Activated naive CD4-positive, alpha-beta T cell treated with Interleukin-2 at 50 U/mL for 16 hours (primary cell): ENCODE data around the gene RPS29.
"Not testable (repeated sequence)": the region's sequence is repeated elsewhere in the genome, so short reads cannot be mapped to it uniquely, and the experiment has no call there.

Experiments
- DNase-seq: peaks from one replicate; pipeline ENCODE4 v3.0.0-alpha.2; 2020

RPS29 gene

DNA sequence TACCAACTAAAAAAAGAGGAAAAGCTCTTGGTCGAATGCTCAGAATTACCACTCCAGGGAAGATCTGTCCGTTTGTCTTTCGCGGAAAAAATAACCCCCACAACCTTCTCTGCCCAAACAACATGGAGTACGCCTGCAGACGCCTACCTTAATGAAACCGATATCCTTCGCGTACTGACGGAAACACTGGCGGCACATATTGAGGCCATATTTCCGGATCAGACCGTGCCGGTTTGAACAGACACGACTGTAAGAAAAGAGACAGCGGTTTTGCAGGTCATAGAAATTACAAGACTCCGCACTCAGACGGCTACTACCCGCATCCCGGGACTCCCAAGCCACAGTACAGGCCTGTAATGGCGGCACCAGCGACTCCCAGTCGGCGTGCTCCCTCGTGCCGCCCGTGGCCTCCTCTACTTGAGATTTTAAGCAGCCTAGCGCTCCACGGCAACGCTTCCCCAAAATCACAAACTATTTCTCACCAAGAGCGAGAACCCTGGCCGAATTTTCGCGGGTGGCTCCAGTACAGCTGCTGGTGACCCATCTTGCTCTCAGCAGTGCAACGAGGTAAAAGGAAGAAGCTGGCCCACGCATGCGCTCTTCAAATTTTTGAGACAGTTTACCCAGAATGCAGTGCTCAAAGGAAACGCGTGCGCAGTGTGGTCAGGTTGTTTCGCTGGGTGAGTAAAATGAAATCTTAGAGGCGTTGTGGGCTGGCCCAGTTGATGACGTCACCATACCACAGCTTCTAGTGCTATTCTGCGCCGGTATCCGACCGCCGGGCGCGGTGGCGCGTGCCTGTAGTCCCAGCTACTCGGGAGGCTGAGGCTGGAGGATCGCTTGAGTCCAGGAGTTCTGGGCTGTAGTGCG is at the start of gene RPS29:
TSS of gene RPS29 (minus strand) at position 578 of the 870 bp plus-strand sequence. CDS start at position 544, 34 bp downstream.
- peak; percentile 98 for DNase-seq

DNA sequence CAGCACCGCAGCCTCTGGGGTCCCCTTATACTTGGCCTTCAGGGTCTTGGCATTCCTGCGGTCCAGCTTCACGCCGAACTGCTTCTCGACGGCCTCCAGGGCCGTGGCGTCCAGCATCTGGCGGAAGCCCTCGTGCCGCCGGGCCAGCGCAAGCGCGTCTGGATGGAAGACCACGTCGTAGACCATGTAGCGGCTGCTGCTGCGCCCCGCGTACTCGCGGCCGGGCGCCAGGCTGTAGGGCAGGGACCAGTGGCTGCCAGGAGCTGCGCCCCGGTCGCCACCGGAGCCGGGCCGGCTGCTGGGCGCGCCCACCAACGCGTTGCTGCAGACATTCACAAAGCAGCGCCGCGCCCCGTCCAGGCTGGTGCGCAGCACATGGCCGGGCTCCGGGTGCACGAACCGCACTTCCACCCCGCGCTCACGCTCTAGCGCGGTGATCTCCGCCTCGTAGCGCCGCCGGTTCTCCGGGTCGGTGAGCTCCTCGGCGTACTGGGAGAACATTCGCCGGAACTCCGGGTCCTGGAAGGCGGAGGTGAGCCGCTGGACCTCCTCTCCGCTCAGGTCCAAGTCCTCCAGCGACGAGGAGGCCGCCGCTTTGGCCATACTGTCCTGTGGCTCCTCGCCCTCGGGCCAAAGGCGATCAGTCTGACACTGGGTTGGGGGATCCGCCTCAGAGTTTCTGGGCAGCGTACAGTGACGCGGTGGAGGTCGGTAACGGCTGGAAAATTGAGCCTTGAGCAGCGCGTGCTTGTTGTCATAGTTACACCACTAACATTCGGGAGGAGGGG is 48.6 kb upstream of the RPS29 start, which contains the start of gene DNAAF2:
TSS of gene DNAAF2 (minus strand) at position 698 of the 788 bp plus-strand sequence. CDS start at position 603, 95 bp downstream.
- DNase-seq, result peak; percentile 67

- peak; percentile 95 for DNase-seq
These were observed 47.7 kb upstream of the RPS29 start for GRCh38 chr14:49633640-49634546.

GRCh38 chr14:49623941-49624839 is 38.0 kb upstream of the RPS29 start:
- DNase-seq, result peak; percentile 32

- DNase-seq, result no peak
These were observed 37.2 kb upstream of the RPS29 start for GRCh38 chr14:49623387-49623786.

DNA sequence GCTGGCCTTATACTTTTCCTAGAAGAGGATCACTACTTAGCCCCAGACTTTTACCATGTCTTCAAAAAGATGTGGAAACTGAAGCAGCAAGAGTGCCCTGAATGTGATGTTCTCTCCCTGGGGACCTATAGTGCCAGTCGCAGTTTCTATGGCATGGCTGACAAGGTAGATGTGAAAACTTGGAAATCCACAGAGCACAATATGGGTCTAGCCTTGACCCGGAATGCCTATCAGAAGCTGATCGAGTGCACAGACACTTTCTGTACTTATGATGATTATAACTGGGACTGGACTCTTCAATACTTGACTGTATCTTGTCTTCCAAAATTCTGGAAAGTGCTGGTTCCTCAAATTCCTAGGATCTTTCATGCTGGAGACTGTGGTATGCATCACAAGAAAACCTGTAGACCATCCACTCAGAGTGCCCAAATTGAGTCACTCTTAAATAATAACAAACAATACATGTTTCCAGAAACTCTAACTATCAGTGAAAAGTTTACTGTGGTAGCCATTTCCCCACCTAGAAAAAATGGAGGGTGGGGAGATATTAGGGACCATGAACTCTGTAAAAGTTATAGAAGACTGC is 35.9 kb upstream of the RPS29 start:
- DNase-seq, result no peak

DNA sequence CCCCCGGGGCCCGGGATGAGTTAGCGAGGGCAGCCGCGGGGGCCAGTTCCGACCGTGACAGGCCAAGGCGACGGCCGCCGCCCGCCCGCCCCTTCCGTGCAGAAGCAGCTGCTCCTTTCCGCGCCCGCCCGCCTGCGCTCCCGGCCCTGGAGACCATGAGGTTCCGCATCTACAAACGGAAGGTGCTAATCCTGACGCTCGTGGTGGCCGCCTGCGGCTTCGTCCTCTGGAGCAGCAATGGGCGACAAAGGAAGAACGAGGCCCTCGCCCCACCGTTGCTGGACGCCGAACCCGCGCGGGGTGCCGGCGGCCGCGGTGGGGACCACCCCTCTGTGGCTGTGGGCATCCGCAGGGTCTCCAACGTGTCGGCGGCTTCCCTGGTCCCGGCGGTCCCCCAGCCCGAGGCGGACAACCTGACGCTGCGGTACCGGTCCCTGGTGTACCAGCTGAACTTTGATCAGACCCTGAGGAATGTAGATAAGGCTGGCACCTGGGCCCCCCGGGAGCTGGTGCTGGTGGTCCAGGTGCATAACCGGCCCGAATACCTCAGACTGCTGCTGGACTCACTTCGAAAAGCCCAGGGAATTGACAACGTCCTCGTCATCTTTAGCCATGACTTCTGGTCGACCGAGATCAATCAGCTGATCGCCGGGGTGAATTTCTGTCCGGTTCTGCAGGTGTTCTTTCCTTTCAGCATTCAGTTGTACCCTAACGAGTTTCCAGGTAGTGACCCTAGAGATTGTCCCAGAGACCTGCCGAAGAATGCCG is 35.1 kb upstream of the RPS29 start:
- DNase-seq, result peak; percentile 63

DNA sequence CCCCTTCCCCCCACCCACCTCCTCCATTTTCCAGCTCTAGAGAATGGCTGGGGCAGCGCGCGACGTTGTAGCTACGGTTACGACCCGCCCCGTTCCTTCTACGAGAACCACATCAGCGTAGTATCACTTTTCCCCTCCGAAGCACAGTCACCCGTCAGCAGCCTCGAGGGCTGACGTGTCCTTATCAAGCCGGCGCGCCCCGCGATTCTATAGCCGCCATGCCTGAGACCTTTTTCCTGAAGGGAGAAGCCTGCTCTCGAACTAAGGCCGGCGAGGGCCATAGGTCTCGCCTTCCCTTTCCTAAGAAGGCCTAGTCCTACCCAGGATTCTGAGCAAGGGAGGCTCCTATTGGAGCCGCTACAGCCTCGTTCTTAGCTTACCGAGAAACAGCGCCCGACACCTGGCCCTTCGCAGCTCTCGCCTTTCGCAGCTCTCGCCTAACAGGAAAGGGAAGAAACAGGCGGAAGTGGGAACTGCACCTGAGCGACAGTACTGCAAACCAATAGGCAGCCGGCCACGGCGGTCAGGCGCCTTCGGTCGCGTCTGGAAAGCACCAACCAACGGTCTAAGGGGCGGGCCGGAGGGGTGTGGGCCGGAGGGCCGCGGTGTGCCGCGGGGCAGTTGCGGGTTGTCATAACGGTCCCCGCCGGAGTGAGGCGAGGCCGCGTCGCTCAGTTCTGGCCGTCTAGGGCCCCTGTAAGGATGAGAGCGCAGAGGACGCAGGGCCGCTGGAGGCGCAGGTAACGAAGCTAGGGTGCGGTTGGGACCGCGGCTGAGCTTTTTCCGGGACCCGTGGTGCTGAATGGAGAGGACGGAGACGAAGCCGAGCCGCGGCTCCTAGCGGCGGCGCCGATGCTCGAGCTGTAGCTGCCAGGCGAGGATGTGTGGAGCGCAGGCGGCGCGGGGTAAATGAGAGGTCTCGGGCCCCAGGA is 34.3 kb upstream of the RPS29 start, which contains the start of the genes MGAT2 and RPL36AL:
TSS of gene MGAT2 (plus strand) at position 618 of the 932 bp plus-strand sequence. CDS start 470 bp downstream, outside the sequence.
TSS of gene RPL36AL (minus strand) at position 445 of the 932 bp plus-strand sequence. CDS start 1,522 bp downstream, outside the sequence.
- DNase-seq, result peak; percentile 95

DNA sequence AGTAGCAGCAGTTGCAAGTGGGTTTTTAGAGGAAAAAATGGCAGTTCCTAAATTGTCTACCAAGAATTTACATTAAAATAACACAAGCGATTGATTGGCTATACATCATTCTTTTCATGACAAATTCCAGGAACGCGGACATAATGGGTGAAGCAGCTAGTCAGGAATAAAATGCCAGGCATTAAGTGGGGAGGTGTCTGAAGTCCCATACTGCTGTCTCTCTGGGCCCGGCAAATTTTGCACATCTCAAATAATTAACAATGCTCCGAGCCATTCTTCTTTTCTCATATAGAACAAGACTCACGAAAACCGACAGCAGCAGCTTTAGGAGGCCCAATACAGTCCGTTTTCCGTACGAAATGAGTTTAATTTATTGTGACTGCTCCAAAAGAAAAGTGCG is 33.5 kb upstream of the RPS29 start:
- no peak for DNase-seq

GRCh38 chr14:49619273-49619672 is 33.1 kb upstream of the RPS29 start:
- not testable (repeated sequence) for DNase-seq

GRCh38 chr14:49617852-49618519 is 31.8 kb upstream of the RPS29 start:
- no peak for DNase-seq

DNA sequence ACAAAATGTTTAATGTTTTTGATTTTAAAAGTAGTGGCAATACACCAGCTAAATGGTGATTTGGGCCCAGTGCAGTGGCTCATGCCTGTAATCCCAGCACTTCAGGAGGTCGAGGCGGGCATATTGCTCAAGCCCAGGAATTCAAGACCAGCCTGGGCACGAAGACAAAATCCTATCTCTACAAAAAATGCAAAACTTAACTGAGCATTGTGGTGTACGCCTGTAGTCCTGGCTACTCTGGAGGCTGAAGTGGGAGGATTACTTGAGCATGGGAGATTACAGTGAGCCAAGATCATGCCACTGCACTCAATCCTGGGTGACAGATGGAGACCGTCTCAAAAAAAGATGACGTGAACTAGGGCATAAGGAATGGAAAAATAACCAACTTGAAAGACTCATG is 29.6 kb upstream of the RPS29 start:
- DNase-seq, result no peak

DNA sequence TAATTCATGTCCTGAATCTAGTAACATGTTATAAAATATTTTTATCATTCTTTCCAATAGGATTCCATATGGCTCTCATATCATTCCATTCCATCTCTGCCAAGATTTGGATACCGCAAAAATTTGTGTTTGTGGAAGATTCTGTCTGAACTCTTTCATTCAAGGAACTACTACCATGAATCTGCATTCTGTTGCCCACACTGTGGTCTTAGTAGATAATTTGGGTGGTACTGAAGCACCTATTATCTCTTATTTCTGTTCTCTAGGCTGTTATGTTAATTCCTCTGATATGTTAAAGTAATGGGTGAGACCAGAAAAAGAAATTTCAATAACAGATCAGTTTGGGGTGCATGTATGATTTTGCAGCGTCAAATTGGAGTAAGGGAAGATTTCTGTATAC is 28.0 kb upstream of the RPS29 start:
- DNase-seq, result no peak

DNA sequence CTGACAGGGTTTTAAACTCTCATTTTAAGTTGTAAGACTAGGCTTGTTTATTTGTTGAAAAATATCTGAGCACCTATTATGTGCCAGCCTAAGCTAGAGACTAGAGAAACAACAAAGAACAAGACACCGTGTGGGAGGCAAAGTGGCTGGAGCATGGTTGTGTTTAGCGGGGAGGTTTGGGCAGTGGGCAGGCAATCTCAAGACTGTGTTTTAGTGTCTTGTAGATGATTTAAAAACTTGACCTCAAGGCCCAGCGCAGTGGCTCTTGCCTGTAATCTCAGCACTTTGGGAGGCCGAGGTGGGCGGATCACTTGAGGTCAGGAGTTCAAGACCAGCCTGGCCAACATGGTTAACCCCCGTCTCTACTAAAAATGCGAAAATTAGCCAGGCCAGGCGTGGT is 26.5 kb upstream of the RPS29 start:
- DNase-seq, result no peak

GRCh38 chr14:49612251-49612650 is 26.1 kb upstream of the RPS29 start:
- DNase-seq, result no peak

- no peak for DNase-seq
These were observed 21.4 kb upstream of the RPS29 start for GRCh38 chr14:49607583-49607982.

DNA sequence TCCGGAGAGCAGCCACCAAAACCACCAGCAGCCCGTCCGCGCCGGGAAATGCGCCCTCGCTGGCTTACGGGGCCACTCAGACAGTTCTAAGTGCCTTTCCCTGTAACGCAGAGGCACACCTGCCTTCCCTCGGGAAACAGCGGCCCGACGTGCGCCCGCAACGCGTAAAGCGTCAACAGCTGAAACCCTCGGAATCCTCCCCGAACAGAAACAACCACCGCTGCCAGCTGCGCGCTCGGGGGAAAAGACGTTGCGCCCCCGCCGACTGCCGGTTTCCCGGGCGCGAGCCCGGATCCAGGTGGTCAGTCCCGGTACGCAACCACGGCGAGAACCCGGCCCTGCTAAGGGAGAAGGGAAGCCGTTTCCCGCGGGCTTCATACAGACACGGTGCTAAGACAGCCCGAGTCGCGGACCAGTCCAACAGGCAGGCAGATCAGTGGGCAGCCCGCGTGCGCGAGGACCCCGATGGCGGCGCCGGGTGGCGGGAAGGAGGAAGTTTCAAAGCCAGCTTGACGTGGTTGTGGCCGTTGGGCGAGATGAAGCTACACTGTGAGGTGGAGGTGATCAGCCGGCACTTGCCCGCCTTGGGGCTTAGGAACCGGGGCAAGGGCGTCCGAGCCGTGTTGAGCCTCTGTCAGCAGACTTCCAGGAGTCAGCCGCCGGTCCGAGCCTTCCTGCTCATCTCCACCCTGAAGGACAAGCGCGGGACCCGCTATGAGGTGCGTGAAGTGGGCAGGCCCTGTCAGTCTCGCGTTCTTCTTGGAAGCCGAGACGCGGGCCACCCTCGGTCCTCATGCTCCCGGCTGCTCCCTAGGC is 12.5 kb upstream of the RPS29 start, which contains the start of gene LRR1:
TSS of gene LRR1 (plus strand) at position 456 of the 816 bp plus-strand sequence. CDS start at position 537, 81 bp downstream.
- DNase-seq, result peak; percentile 90
